HCT116 (cell line): ENCODE results near the gene LTBP4. TPM values are rescaled to one million over a fixed set of nuclear protein-coding genes. Genes with fewer than 3 reads are reported as not detected.

Experiments
- ATAC-seq: fragments of 200-7000 bp; cut with Tn5 transposase; 2 replicates; pipeline ENCODE4 v1.9.1; 2020; ENCODE audit warnings: mild to moderate bottlenecking, moderate library complexity
- BruUV-seq: library from RNA; stranded (reverse); fragments of 400-500 nt; replicated peaks from 2 replicates; lab custom pipeline; 2021; lab: Mats Ljungman, UMichigan
- CTCF ChIA-PET: fragments of 300-600 bp; sonication (Branson Sonifier 250); formaldehyde crosslinking; loops from one replicate; lab custom pipeline; 2021; ENCODE audit warnings: antibody characterized with exemption; lab: Charles Lee
- POLR2A ChIA-PET: fragments of 300-600, 350-600 bp; sonication (Branson Sonifier 250); formaldehyde crosslinking; loops from one replicate; lab custom pipeline; 2021; ENCODE audit warnings: antibody characterized with exemption; lab: Charles Lee
- RAD21 ChIA-PET, 2 experiments: fragments of 300-600 bp; sonication (Branson Sonifier 250); formaldehyde crosslinking; loops; one replicate each; lab custom pipeline; 2023; ENCODE audit warnings: low total read pairs in 2 of 2; ENCODE audit not compliant: uncharacterized antibody in 2 of 2, unreplicated experiment in 2 of 2, low non-redundant PET in 1 of 2; lab: Charles Lee
- DNase-seq: peaks from one replicate; pipeline ENCODE4 v3.0.0-alpha.2; 2010; ENCODE audit warnings: low read depth, low spot score
- H2AFZ ChIP-seq: fragments of 200-600 bp; shearing (Covaris generic), sonication (generic); 2 replicates; pipeline ENCODE4 v1.6.1; 2017; ENCODE audit warnings: low read depth, mixed run types, mixed read lengths, antibody characterized with exemption, low read length; ENCODE audit not compliant: poor library complexity, severe bottlenecking
- H3K27ac ChIP-seq: 2 replicates; pipeline ENCODE4 v1.5.1; 2012; ENCODE audit warnings: low read depth, low read length
- H3K27me3 ChIP-seq: fragments of 200-600 bp; sonication (generic); 2 replicates; pipeline ENCODE4 v1.6.1; 2016; ENCODE audit warnings: mixed run types, low read length, mixed read lengths; ENCODE audit not compliant: insufficient read depth
- H3K36me3 ChIP-seq, 2 experiments: fragments of 200-500 bp in 1 of 2; fragments of 200-600 bp in 1 of 2; sonication (Bioruptor generic) in 1 of 2; sonication (generic) in 1 of 2; 2 replicates each; pipeline versions ENCODE4 v1.5.1 to v1.6.1; 2014 to 2016; ENCODE audit warnings: low read length in 2 of 2, inconsistent platforms in 1 of 2, mixed read lengths in 1 of 2, mixed run types in 1 of 2; ENCODE audit not compliant: insufficient read depth in 2 of 2, control insufficient read depth in 1 of 2
- H3K4me1 ChIP-seq, 2 experiments: fragments of 200-600 bp in 1 of 2; sonication (generic) in 1 of 2; 2 replicates each; pipeline versions ENCODE4 v1.5.1 to v1.6.1; 2012 to 2017; ENCODE audit warnings: low read length in 2 of 2, inconsistent platforms in 1 of 2, mild to moderate bottlenecking in 1 of 2, mixed read lengths in 1 of 2, mixed run types in 1 of 2, moderate library complexity in 1 of 2; ENCODE audit not compliant: insufficient read depth in 2 of 2, control insufficient read depth in 1 of 2
- H3K4me2 ChIP-seq: fragments of 200-600 bp; sonication (generic); 2 replicates; pipeline ENCODE4 v1.6.1; 2017; ENCODE audit warnings: mixed run types, low read length, mixed read lengths
- H3K4me3 ChIP-seq, 2 experiments: fragments of 200-600 bp in 1 of 2; sonication (generic) in 1 of 2; replicated peaks in 1 of 2; 2 replicates each; pipeline ENCODE4 v1.5.1; 2011 to 2016; ENCODE audit warnings: low read length in 2 of 2, control low read depth in 1 of 2, low read depth in 1 of 2, mild to moderate bottlenecking in 1 of 2, mixed read lengths in 1 of 2, mixed run types in 1 of 2
- H3K79me2 ChIP-seq: fragments of 200-600 bp; sonication (generic); 2 replicates; pipeline ENCODE4 v1.6.1; 2017; ENCODE audit warnings: mild to moderate bottlenecking, mixed run types, low read length, moderate library complexity, mixed read lengths; ENCODE audit not compliant: insufficient read depth
- H3K9ac ChIP-seq: fragments of 200-600 bp; sonication (generic); 2 replicates; pipeline ENCODE4 v1.6.1; 2016; ENCODE audit warnings: low read length, mixed read lengths
- H3K9me2 ChIP-seq: fragments of 200-600 bp; sonication (generic), shearing (Covaris generic); 2 replicates; pipeline ENCODE4 v1.6.1; 2017; ENCODE audit warnings: mixed run types, mild to moderate bottlenecking, moderate library complexity; ENCODE audit not compliant: insufficient read depth
- H3K9me3 ChIP-seq, 2 experiments: fragments of 200-500 bp in 1 of 2; fragments of 200-600 bp in 1 of 2; sonication (Bioruptor generic) in 1 of 2; sonication (generic) in 1 of 2; 2 replicates each; pipeline ENCODE4 v1.6.1; 2014 to 2017; ENCODE audit warnings: low read length in 2 of 2, mixed read lengths in 2 of 2, inconsistent platforms in 1 of 2, low read depth in 1 of 2, mild to moderate bottlenecking in 1 of 2, mixed run types in 1 of 2, moderate library complexity in 1 of 2; ENCODE audit not compliant: control insufficient read depth in 1 of 2, insufficient read depth in 1 of 2
- H4K20me1 ChIP-seq: fragments of 200-600 bp; sonication (generic), shearing (Covaris generic); 2 replicates; pipeline ENCODE4 v1.6.1; 2017; ENCODE audit warnings: mixed run types, mild to moderate bottlenecking, moderate library complexity; ENCODE audit not compliant: insufficient read depth
- CEBPB ChIP-seq: IDR thresholded peaks from 2 replicates; pipeline ENCODE4 v1.6.1; 2012; ENCODE audit warnings: low read depth
- EZH2phosphoT487 ChIP-seq: fragments of 200-600 bp; IDR thresholded peaks from 2 replicates; pipeline ENCODE4 v1.6.1; 2018; ENCODE audit warnings: antibody characterized with exemption, borderline replicate concordance
- FOSL1 ChIP-seq: IDR thresholded peaks from 2 replicates; pipeline ENCODE4 v1.6.1; 2012; ENCODE audit warnings: low read depth
- JUND ChIP-seq: IDR thresholded peaks from 2 replicates; pipeline ENCODE4 v1.6.1; 2012
- POLR2A ChIP-seq: IDR thresholded peaks from 2 replicates; pipeline ENCODE4 v1.7.0; 2011; ENCODE audit warnings: borderline replicate concordance; ENCODE audit not compliant: insufficient read depth, insufficient read length; ENCODE audit errors: extremely low read depth
- RAD21 ChIP-seq: IDR thresholded peaks from 2 replicates; pipeline ENCODE4 v1.6.1; 2012; ENCODE audit warnings: low read depth, mild to moderate bottlenecking
- REST ChIP-seq: IDR thresholded peaks from 2 replicates; pipeline ENCODE4 v1.6.1; 2012; ENCODE audit warnings: low read depth
- TCF7L2 ChIP-seq: IDR thresholded peaks from 2 replicates; pipeline ENCODE4 v1.7.0; 2011; ENCODE audit warnings: borderline replicate concordance, inconsistent platforms; ENCODE audit not compliant: insufficient read depth, insufficient read length; ENCODE audit errors: extremely low read depth
- YY1 ChIP-seq: IDR thresholded peaks from 2 replicates; pipeline ENCODE4 v1.6.1; 2011; ENCODE audit warnings: low read length, low read depth, moderate library complexity, mild to moderate bottlenecking; ENCODE audit not compliant: insufficient replicate concordance; ENCODE audit errors: extremely low read depth
- ZFX ChIP-seq: fragments of 450-650 bp; IDR thresholded peaks from 2 replicates; pipeline ENCODE4 v1.6.1; 2017
- ZNF274 ChIP-seq: fragments of 200-500 bp; sonication (Bioruptor generic); IDR thresholded peaks from 2 replicates; pipeline ENCODE4 v1.6.1; 2014; ENCODE audit warnings: mild to moderate bottlenecking, low read depth, low read length, inconsistent platforms
- intact Hi-C: fragments of 100-400 bp; cut with micrococcal nuclease; formaldehyde crosslinking; loops from 2 replicates; pipeline ENCODE4 v1.10.0; 2022
- total RNA-seq: library from RNA; stranded (reverse); gene quantifications from one replicate; pipeline ENCODE4 v1.2.1, GENCODE V29; 2021; ENCODE audit not compliant: unreplicated experiment

The LTBP4 gene
- total RNA-seq, 1 experiment from 2014 or later = 310 TPM

- no peak overlapping the region for H2AFZ ChIP-seq
- ATAC-seq = no peak
- no peak overlapping the region for H3K27ac ChIP-seq
- no peak for DNase-seq
- H3K79me2 ChIP-seq = no peaks in the 10 kb centered on the region
- no peaks in the 10 kb centered on the region for H3K27me3 ChIP-seq
- RAD21 ChIA-PET = no interaction called here
- intact Hi-C loops = no loop called here
- TF ChIP-seq REST (no peak), TCF7L2 (no peak), POLR2A (no peak), ZFX (no peak), YY1 (no peak), FOSL1 (no peak), JUND (no peak), EZH2phosphoT487 (no peak), ZNF274 (no peak), CEBPB (no peak), RAD21 (no peak)
- TF ChIP-seq, all 23 proteins: peak for 0
- POLR2A ChIA-PET = no interaction called here
- BruUV-seq = no TSS peak
- H3K4me1 ChIP-seq = no peaks in the 10 kb centered on the region
- H3K9me2 ChIP-seq = no peaks in the 10 kb centered on the region
- H3K4me3 ChIP-seq = no peak overlapping the region
- no peak overlapping the region for H3K4me2 ChIP-seq
- CTCF ChIA-PET = no interaction called here
- no peaks in the 10 kb centered on the region for H3K36me3 ChIP-seq
- no peaks in the 10 kb centered on the region for H4K20me1 ChIP-seq
- no peaks in the 10 kb centered on the region for H3K9me3 ChIP-seq
- H3K9ac ChIP-seq = no peak overlapping the region
Observed at GRCh38 chr19:40556953-40557530, 44.1 kb upstream of the LTBP4 start.
